GM19025 (cell line): ENCODE results near the gene CCDC170.
"Not testable (repeated sequence)": the region's sequence is repeated elsewhere in the genome, so short reads cannot be mapped to it uniquely, and the experiment has no call there.

Experiments used
- ATAC-seq: cut with Tn5 transposase; IDR thresholded peaks from one replicate; pipeline ENCODE4 v1.9.1; 2021; ENCODE audit warnings: mild to moderate bottlenecking, low read depth, moderate library complexity; ENCODE audit not compliant: unreplicated experiment

The CCDC170 gene

DNA sequence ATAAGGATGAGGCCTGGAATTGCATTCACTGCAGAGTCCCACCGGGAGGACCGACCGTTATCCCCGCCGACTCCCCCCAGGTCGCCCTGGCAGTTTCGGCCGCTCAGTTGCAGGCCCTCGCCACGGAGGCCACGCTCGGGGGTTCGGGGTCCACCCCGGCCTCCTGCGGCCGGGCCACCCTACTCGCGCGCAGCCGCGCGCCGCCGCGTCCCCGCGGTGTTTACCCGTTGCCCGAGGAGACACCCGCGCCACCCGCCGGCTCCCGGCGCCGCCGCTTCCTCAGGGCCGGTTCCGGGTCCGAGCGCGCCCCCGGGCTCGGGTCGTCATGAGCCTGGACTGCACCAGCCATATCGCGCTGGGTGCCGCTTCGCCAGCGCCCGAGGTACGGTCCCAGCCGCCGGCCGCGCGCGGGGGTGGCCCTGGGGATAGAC, at the start of gene CCDC170:
TSS of gene CCDC170 (plus strand) at position 214 of the 431 bp plus-strand sequence. CDS start at position 326, 112 bp downstream.
- no peak for ATAC-seq

DNA sequence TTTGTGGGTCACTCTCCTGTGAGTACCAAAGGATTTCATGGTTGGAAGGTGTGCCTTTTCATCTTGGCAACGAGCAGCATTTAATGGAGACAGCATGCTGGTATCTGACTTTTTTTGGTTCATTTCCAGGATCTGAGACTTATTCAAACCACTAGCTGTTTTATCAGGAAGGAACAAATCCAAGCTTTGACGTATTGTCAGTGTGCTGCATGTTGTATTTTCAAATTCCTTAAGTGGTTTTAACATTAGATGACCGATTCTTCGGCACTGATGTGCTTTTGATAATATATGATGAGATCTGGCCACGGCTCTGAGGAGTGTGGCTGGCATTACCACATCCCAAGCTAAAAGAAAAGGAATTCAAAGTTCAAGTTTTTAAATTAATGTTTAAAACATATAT, 48.3 kb upstream of the CCDC170 start:
- ATAC-seq: no peak

DNA sequence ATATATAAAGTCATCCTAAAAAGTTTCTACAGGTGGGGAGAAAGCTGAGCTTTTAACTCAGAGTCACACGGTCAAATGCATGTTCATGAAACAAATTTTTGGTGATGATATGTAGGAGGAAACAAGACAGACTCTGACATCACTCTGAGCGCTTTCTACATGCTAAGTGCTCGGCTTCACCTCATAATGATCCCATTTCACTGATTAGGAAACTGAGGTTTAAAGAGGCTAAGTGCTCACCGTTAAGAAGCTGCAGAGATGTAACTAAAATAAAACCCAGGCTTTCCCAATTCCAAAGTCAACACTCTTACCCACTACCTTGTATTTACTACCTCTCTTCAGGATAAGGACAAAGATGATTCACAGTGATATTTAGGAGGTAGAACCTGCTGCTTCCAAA, 46.6 kb upstream of the CCDC170 start:
- ATAC-seq: no peak

DNA sequence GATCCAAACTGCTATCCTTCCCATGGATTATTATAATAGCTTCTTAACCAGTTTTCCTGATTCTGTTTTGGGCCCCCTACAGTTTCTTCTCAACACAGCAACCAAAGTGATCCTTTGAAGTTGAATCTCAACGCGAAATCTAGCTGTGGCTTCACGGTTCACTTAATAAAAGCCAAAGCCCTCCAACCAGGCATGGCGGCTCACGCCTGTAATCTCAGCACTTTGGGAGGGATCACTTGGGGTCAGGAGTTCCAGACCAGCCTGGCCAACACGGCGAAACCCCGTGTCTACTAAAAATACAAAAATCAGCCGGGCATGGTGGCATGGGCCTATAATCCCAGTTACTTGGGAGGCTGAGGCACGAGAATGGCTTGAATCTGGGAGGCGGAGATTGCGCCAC, 45.2 kb upstream of the CCDC170 start:
- ATAC-seq: no peak

GRCh38 chr6:151450928-151451327, 42.9 kb upstream of the CCDC170 start:
- not testable (repeated sequence) for ATAC-seq

DNA sequence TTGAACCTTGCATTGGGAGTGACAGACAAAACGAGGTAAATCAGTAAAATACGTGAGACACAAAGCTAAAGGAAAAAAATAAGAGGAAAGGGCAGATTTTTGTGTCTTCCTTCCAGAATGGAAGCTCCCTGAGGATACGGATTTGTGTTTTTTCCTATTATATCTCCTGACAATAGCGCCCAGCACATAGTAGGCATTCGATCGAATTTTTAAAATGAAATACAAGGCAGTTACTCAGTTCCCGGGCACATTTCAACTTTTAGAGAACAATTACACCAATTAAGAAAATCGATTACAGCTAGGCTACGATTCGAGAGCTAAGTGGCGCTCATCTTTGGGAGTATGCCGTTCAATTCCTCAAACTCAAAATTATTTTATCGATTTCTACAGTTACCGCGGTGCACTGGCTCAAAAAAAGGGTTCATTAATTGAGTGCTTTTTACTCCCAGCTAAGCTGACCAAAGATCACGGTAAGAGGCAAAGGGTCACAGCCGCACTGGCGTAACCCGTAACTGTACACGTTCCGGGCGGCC, 42.3 kb upstream of the CCDC170 start:
- no peak for ATAC-seq

GRCh38 chr6:151451950-151452749, 41.7 kb upstream of the CCDC170 start, which contains the start of gene RMND1:
TSS of gene RMND1 (minus strand) at chr6:151452126. CDS start at chr6:151445811, 6,315 bp downstream.
- peak; percentile 98 for ATAC-seq

DNA sequence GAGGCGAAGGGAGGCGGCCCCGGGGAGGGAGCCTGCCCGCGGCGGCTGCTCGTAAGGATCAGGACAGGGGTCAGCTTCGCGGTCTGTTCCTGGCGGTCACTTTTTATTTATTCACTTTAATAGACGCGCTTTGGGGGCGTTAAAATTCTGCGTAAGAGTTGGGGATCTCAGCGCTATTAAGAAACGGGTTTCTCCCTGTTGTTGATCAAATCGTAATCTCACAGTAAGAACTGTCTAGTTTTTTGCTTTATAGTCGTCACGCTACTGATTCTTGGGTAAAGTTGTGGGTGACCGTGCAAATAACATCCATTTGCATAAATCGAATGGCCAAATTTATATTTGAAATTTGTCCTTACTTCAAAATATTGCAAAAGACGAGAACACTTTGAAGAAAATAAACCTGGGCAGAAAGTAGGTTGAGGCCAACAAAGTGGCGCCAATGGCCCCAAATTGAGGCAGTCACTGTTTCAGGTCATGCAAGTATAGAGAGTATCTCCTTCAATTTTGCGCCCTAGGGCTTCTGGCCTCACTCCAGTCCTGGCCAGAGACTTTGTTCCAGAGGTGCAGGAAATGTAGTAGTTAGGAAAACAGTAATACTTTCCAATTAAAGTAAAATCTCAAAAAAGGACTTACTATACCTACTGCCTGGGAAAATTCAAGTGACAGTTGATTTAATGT, 40.9 kb upstream of the CCDC170 start:
- ATAC-seq: no peak

DNA sequence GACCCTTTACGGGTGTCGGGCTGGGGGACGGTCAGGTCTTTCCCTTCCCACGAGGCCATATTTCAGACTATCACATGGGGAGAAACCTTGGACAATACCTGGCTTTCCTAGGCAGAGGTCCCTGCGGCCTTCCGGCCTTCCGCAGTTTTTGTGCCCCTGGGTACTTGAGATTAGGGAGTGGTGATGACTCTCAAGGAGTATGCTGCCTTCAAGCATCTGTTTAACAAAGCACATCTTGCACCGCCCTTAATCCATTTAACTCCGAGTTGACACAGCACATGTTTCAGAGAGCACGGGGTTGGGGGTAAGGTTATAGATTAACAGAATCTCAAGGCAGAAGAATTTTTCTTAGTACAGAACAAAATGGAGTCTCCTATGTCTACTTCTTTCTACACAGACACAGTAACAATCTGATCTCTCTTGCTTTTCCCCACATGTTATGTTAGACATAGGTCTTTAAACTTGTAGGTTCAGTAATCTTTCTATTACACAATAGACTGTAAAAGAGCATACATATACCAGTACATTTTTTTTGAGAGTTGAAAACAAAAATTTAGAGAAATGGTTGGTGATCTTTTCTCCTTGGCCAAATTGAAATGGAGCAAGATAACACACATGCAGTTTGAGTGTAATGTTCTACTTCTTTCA, 37.9 kb upstream of the CCDC170 start:
- ATAC-seq: not testable (repeated sequence)

DNA sequence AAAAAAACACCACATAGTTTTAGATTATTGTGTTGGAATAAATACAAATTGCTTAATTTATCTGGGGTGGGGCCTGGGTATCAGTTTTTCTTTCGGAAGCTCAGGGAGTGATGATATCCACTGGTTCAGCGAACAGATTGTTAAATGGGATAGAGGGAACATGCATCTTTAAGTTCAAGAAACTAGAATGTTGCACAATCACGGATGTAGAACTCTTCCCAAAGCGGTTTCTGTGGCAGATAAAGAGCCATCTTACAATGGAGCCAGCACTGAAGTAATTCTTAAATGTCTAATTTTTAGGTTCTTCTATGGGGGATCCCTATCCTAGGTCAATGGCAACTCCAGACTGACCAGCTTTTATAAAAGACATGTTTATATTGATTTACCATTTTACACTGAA, 32.1 kb upstream of the CCDC170 start:
- no peak for ATAC-seq

GRCh38 chr6:151464702-151465101, 29.1 kb upstream of the CCDC170 start:
- ATAC-seq: no peak

GRCh38 chr6:151475653-151476523, 17.9 kb upstream of the CCDC170 start:
- ATAC-seq: no peak

- ATAC-seq: no peak
These were observed 16.1 kb upstream of the CCDC170 start for GRCh38 chr6:151477726-151478125.

GRCh38 chr6:151478670-151479069, 15.1 kb upstream of the CCDC170 start:
- ATAC-seq: no peak

DNA sequence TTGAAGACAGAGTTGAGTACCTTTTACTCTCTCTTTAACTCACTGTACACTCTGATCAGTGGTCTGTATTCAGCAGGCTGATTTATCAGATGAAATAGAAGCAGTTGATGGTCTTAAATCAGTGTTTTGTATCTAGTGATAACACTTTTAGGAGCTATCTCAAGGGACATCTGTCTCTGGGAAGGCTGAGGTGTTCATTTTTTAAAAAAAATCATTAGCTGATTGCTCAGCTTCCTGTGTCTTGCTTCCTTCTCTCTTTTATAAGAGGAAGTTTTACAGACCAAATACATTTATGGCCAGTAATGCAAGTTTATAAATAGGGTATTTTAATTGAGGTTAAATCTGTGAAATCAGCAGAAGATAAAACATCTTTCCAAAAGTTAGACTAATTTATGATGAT, 12.0 kb upstream of the CCDC170 start:
- ATAC-seq: no peak

GRCh38 chr6:151482290-151482689, 11.5 kb upstream of the CCDC170 start:
- ATAC-seq: no peak

DNA sequence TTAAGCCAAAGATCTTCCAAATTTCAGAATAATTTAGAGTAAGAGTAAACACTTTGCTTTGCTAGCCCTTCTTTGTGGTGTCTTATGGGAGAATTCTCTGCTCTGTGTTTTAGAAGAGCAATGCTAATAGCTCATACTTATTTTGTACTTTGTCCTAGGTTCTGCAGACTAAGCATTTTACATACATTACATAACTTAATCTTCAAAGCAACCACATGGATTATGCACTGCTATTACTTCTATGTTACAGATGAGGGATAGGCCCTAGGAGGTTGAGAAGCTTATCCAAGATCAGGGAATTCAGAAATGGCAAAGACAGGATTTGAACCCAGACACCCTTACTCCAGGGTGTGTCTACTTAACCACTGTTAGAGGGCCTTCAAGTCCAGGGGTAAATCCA, 9.8 kb upstream of the CCDC170 start:
- no peak for ATAC-seq

DNA sequence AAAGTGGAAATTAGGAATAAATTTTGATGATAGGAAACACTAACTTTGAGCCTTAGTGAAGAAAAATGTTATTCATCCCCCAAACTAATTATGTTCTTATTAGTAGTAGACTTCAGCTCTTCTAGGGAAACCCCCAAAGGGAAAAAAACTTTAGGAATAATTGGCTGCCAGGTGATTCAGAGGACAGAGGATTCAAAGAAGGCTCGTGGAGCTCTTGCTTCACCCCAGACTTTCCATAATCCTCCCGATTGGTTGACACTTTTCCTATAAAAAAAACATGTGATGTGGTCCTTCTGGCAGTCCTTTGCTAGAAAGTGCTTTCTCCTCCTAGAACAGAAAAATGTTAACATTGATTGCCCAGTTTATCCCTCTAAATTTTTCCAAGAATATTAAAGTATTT, 5.6 kb upstream of the CCDC170 start:
- no peak for ATAC-seq

DNA sequence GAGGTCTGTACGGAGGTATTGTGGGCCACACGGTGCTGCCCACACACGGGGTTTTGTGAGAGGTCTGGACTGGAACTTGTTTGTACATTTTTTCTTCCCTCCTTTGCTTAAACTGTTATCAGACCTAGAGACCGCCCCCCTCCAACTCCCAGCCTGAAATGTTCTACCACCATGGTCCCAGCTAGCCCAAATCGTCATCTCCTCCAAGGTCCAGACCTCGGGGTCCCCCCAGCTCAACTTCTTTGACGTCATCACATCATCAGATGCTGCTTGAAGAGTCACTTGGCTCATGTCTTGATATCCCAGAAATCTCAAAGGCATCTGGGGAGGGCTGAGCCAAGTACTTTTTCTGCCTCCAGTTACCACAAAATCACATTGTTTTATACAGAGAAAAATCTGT, 2.8 kb upstream of the CCDC170 start:
- ATAC-seq: no peak

- no peak for ATAC-seq
These were observed 535 bp upstream of the CCDC170 start for GRCh38 chr6:151493161-151493803.
